ENCODE results near the gene ST7.
"Not testable (repeated sequence)": the region's sequence is repeated elsewhere in the genome, so short reads cannot be mapped to it uniquely, and the experiment has no call there.

The ST7 gene

GRCh38 chr7:117030793-117031192 lies 77.5 kb downstream of the ST7 start:
- not testable (repeated sequence) for DNase-seq (ENCODE audit: low read depth in 3 of 3)

GRCh38 chr7:117032810-117033209 lies 79.5 kb downstream of the ST7 start:
- DNase-seq (ENCODE audit: low read depth in 3 of 3), result no peak

- DNase-seq (ENCODE audit: low read depth in 3 of 3), result no peak
These were observed 81.7 kb downstream of the ST7 start for GRCh38 chr7:117034851-117035464.

- no peak for DNase-seq (ENCODE audit: low read depth in 3 of 3)
These were observed 82.2 kb downstream of the ST7 start for GRCh38 chr7:117035465-117035862.

- no peak for DNase-seq (ENCODE audit: low read depth in 3 of 3)
These were observed 82.9 kb downstream of the ST7 start for GRCh38 chr7:117036053-117036669.

- DNase-seq (ENCODE audit: low read depth in 3 of 3), result no peak
These were observed 83.5 kb downstream of the ST7 start for GRCh38 chr7:117036836-117037235.

GRCh38 chr7:117038408-117038807 lies 85.1 kb downstream of the ST7 start:
- DNase-seq (ENCODE audit: low read depth in 3 of 3), result no peak

- no peak for DNase-seq (ENCODE audit: low read depth in 3 of 3)
These were observed 87.7 kb downstream of the ST7 start for GRCh38 chr7:117041007-117041406.

- DNase-seq (ENCODE audit: low read depth in 3 of 3), result no peak
These were observed 88.5 kb downstream of the ST7 start for GRCh38 chr7:117041822-117042221.

- no peak for DNase-seq (ENCODE audit: low read depth in 3 of 3)
These were observed 90.0 kb downstream of the ST7 start for GRCh38 chr7:117043108-117043825.

- DNase-seq (ENCODE audit: low read depth in 3 of 3), result no peak
These were observed 91.4 kb downstream of the ST7 start for GRCh38 chr7:117044664-117045063.

- no peak for DNase-seq (ENCODE audit: low read depth in 3 of 3)
These were observed 92.8 kb downstream of the ST7 start for GRCh38 chr7:117045927-117046710.

GRCh38 chr7:117047496-117047895 lies 94.2 kb downstream of the ST7 start:
- no peak for DNase-seq (ENCODE audit: low read depth in 3 of 3)

GRCh38 chr7:117048114-117048866 lies 95.0 kb downstream of the ST7 start:
- no peak for DNase-seq (ENCODE audit: low read depth in 3 of 3)

GRCh38 chr7:117048882-117049281 lies 95.6 kb downstream of the ST7 start:
- DNase-seq (ENCODE audit: low read depth in 3 of 3), result no peak

- DNase-seq (ENCODE audit: low read depth in 3 of 3), result no peak
These were observed 98.5 kb downstream of the ST7 start for GRCh38 chr7:117051808-117052207.

GRCh38 chr7:117053432-117053831 lies 100.1 kb downstream of the ST7 start:
- no peak for DNase-seq (ENCODE audit: low read depth in 3 of 3)

GRCh38 chr7:117061751-117062150 lies 108.5 kb downstream of the ST7 start:
- no peak for DNase-seq (ENCODE audit: low read depth in 3 of 3)

- DNase-seq (ENCODE audit: low read depth in 3 of 3), result no peak
These were observed 109.0 kb downstream of the ST7 start for GRCh38 chr7:117062300-117062699.

- no peak for DNase-seq (ENCODE audit: low read depth in 3 of 3)
These were observed 111.4 kb downstream of the ST7 start for GRCh38 chr7:117064688-117065087.

GRCh38 chr7:117065571-117066150 lies 112.4 kb downstream of the ST7 start:
- DNase-seq (ENCODE audit: low read depth in 3 of 3), result no peak

All from stimulated activated CD4-positive, alpha-beta T cell treated with anti-CD3 and anti-CD28 coated beads, TNF-alpha, amount 100 ng/mL, for 48 hours (primary cell).